Body of pancreas (tissue), 4 donors: ENCODE measurements around the gene GMDS. TPM values are rescaled to one million over a fixed set of nuclear protein-coding genes. Genes with fewer than 3 reads are reported as not detected.

Source experiments
- ATAC-seq: fragments of 150-250 bp; one replicate; pipeline ENCODE4 v1.9.1; 2016
- DNase-seq, 4 donors: peaks; one replicate each; pipeline ENCODE4 v3.0.0-alpha.2; 2019
- H3K27ac ChIP-seq, 4 donors: fragments of 200-600 bp; sonication (generic); 1 replicate in 3 of 4; 2 replicates in 1 of 4; pipeline versions ENCODE4 v1.5.1 to v1.6.1; 2016 to 2019; ENCODE audit warnings: mild to moderate bottlenecking in 1 of 4, mixed read lengths in 1 of 4, moderate library complexity in 1 of 4
- H3K27me3 ChIP-seq, 2 donors: fragments of 200-600 bp; sonication (generic); one replicate each; pipeline ENCODE4 v1.6.0; 2016; ENCODE audit warnings: mild to moderate bottlenecking in 1 of 2
- H3K36me3 ChIP-seq, 2 donors: fragments of 200-600 bp; sonication (generic); replicated peaks in 1 of 2; 2 replicates each; pipeline ENCODE4 v1.5.1; 2016; ENCODE audit warnings: low read depth in 2 of 2; ENCODE audit not compliant: insufficient read depth in 1 of 2
- H3K4me1 ChIP-seq: fragments of 200-600 bp; sonication (generic); one replicate; pipeline ENCODE4 v1.6.0; 2016
- H3K4me3 ChIP-seq, 2 donors: fragments of 200-600 bp; sonication (generic); 1 replicate in 1 of 2; 2 replicates in 1 of 2; pipeline ENCODE4 v1.5.1; 2016 to 2019
- H3K9me3 ChIP-seq, 3 donors: fragments of 200-600 bp; sonication (generic); 1 replicate in 2 of 3; 2 replicates in 1 of 3; pipeline ENCODE4 v1.5.1; 2016
- POLR2A ChIP-seq, 3 donors: fragments of 450-650 bp; IDR thresholded peaks; one replicate each; pipeline ENCODE4 v1.6.1; 2016; ENCODE audit warnings: antibody characterized with exemption in 3 of 3, mild to moderate bottlenecking in 2 of 3
- WGBS, 2 donors: methylation state at CpG; one replicate each; pipeline ENCODE4 v1.1.5; 2017; 5-methylcytosine and 5-hydroxymethylcytosine counted together
- intact Hi-C: fragments of 100-400 bp; cut with DNase I; formaldehyde crosslinking; loops from one replicate; pipeline ENCODE4 v1.15.1; 2023
- total RNA-seq, 2 donors: library from RNA; depleted of rRNA; stranded (reverse); fragments of >200 nt; gene quantifications; one replicate each; pipeline ENCODE4 v1.1.0, GENCODE V29; 2016
- TF ChIP-seq, protein P1 (sequence below), 7 experiments: fragments of 450-650 bp in 4 of 7; fragments of 200-600 bp in 3 of 7; sonication (generic) in 3 of 7; IDR thresholded peaks; one replicate each; pipeline ENCODE4 v1.5.1; 2016 to 2019; ENCODE audit warnings: antibody characterized with exemption in 7 of 7

The GMDS gene
- total RNA-seq, 2 donors from 2014 or later, result 34.5 to 63.3 TPM

- no peaks in the 10 kb centered on the region for H3K27me3 ChIP-seq
- H3K4me3 ChIP-seq, result no peak overlapping the region
- H3K27ac ChIP-seq, result no peak overlapping the region
- DNase-seq, result no peak
- no peak for TF ChIP-seq POLR2A (IDR thresholded peaks at IDR 0.05)
- TF ChIP-seq, protein P1, sequence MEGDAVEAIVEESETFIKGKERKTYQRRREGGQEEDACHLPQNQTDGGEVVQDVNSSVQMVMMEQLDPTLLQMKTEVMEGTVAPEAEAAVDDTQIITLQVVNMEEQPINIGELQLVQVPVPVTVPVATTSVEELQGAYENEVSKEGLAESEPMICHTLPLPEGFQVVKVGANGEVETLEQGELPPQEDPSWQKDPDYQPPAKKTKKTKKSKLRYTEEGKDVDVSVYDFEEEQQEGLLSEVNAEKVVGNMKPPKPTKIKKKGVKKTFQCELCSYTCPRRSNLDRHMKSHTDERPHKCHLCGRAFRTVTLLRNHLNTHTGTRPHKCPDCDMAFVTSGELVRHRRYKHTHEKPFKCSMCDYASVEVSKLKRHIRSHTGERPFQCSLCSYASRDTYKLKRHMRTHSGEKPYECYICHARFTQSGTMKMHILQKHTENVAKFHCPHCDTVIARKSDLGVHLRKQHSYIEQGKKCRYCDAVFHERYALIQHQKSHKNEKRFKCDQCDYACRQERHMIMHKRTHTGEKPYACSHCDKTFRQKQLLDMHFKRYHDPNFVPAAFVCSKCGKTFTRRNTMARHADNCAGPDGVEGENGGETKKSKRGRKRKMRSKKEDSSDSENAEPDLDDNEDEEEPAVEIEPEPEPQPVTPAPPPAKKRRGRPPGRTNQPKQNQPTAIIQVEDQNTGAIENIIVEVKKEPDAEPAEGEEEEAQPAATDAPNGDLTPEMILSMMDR (IDR thresholded peaks at IDR 0.05), result no peak
- H3K9me3 ChIP-seq, result no peaks in the 10 kb centered on the region
- peaks cover 13% of the 10 kb centered on the region for H3K4me1 ChIP-seq
- intact Hi-C loops, result no loop called here
- H3K36me3 ChIP-seq, result no peaks in the 10 kb centered on the region
- ATAC-seq, result no peak
- WGBS, 2 donors, result 95 to 97% methylated on average over 3 of the region's 3 CpGs
These were observed 9.3 kb upstream of the GMDS start for GRCh38 chr6:2254747-2255146.

DNA sequence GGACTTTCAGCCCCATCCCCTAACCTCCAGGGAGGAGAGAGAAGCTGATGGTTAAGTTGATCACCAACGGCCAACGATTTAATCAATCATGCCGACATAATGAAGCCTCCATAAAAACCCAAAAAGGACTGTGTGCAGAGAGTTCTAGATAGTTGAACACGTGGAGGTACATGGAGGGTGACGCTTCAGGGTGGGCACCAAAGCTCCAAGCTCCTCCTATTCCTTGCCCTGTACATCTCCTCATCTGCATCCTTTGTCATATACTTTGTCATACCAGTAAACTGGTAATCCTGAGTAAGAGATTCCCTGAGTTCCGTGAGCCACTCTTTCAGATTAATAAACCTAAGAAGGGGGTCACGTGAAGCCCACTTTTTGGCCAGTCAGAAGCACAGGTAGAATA, 3.7 kb upstream of the GMDS start:
- intact Hi-C loops, result no loop called here
- Histone ChIP-seq H3K4me3 (no peak overlapping the region), H3K27ac (no peak overlapping the region), H3K9me3 (no peaks in the 10 kb centered on the region), H3K4me1 (peaks cover 26% of the 10 kb centered on the region), H3K36me3 (no peaks in the 10 kb centered on the region), H3K27me3 (no peaks in the 10 kb centered on the region)
- TF ChIP-seq POLR2A (IDR thresholded peaks at IDR 0.05), result no peak
- TF ChIP-seq, protein P1 (IDR thresholded peaks at IDR 0.05), result no peak
- ATAC-seq (no peak), DNase-seq (no peak)
- WGBS, 2 donors, result 94 to 95% methylated on average over 7 of the region's 7 CpGs

DNA sequence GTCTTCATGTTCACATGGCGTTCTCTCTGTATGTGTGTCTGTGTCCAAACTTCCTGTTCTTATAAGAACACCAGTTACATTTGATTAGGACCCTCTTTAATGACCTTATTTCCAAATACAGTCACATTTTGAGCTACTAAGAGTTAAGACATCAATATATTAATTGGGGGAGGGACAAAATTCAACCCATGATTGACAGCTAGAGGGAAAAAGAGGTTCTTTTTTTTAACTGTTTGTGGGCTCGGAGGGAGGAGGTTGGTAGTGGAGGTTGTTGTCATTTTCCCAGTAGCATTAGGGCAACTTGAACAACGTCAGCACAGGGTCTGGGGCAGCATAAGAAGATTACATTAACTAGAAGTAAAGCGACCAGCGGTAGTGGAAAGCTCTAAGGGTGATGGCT, 2.3 kb upstream of the GMDS start:
- intact Hi-C loops, result no loop called here
- TF ChIP-seq, protein P1 (IDR thresholded peaks at IDR 0.05), result no peak
- no peak for TF ChIP-seq POLR2A (IDR thresholded peaks at IDR 0.05)
- Histone ChIP-seq H3K4me3 (no peak overlapping the region), H3K27me3 (no peaks in the 10 kb centered on the region), H3K4me1 (peaks cover 30% of the 10 kb centered on the region), H3K36me3 (no peaks in the 10 kb centered on the region), H3K27ac (no peak overlapping the region), H3K9me3 (no peaks in the 10 kb centered on the region)
- DNase-seq (no peak), ATAC-seq (no peak)
- 83 to 92% methylated on average over 5 of the region's 5 CpGs for WGBS, 2 donors

DNA sequence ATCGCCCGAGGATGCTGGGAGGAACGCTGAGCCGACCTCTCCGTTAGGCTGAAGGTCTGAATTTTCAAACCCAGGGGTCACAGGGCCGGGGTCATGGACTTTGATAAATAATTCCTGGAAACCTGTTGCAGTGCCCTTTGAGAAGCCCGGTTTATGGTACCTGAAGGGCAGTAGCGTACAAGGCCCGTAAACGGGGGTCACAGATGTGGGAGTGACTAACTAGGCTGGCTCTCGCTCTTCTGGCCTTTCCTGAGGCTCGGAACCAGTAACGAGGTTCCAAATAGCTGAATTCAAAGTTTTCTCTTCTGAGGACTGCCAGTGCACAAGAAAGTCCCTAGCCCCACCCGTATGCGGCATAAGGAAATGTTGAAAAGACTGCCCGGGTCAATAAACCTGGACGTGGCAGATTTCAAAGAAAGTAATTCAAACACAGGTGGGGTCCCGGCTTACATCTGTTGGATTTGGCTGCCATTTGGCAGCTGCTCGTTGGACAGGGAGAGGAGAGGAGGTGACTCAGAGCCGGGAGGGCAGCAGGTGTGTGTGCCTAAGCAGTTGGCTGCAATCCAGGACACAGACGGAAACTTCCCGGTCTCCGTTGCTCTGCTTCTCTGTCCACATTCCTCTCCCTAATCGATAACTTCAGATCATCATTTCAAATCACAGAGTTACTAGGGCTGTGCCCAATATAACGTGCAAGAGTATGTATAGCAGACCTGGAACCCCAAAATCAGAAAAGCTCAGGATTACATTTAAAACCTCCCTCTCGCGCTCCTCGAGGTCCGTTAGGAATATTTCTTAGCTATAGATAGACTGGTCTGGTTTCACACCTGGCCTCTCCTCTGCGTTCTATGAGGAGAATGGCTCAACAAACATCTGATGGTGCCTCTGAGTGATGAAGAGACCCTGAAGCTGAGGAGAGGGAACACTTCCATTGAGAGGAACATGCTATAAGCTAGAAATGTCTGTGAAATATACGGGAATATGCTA, 765 bp upstream of the GMDS start:
- H3K27ac ChIP-seq, result peak overlapping the region; percentile 95 to 100 (median 100)
- intact Hi-C loops, result no loop called here
- peak overlapping the region; percentile 15 to 57 for H3K4me3 ChIP-seq

More for the DNA sequence above, 765 bp upstream of the GMDS start:
- TF ChIP-seq, protein P1 (IDR thresholded peaks at IDR 0.05), result peak in 1 of 7 experiments; percentile 5
- TF ChIP-seq POLR2A (IDR thresholded peaks at IDR 0.05), result peak in 2 of 3 donors; percentile 85 to 95
- ATAC-seq, result peak; percentile 82
- H3K4me1 ChIP-seq, result peaks cover 30% of the 10 kb centered on the region
- WGBS, 2 donors, result 4 to 5% methylated on average over 26 to 31 of the region's 31 CpGs
- DNase-seq, result peak; percentile 93 to 98 (median 96)
- H3K27me3 ChIP-seq, result no peaks in the 10 kb centered on the region
- H3K36me3 ChIP-seq, result no peaks in the 10 kb centered on the region
- no peaks in the 10 kb centered on the region for H3K9me3 ChIP-seq
